GM04503 (cell line): Measurements from ENCODE around the gene NDOR1.
A peak's percentile ranks its signal among the peaks of the same experiment; 100 is the strongest.

Experiments
- DNase-seq: peaks from one replicate; pipeline ENCODE4 v3.0.0-alpha.2; 2012; ENCODE audit warnings: low read depth

The NDOR1 gene

DNA sequence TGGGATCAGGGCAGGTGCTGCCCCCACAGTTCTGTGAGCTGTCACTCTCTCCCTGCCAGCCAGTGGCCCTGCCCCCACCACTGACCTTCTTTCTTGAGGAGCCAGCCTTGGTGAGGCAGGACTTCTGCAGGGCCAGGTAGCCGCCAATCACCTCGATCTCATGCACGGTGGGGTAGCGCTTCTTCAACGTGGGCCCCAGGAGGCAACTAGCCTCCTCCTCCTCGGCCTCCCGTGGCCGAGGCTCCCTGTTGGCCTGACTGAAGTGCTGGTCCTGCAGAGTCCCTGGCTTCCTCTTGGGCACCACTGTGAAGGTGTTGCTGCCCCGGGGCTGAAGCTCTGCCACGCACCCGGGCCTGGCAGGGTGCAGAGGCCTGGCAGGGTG lies 6.6 kb upstream of the NDOR1 start:
- DNase-seq: no peak

DNA sequence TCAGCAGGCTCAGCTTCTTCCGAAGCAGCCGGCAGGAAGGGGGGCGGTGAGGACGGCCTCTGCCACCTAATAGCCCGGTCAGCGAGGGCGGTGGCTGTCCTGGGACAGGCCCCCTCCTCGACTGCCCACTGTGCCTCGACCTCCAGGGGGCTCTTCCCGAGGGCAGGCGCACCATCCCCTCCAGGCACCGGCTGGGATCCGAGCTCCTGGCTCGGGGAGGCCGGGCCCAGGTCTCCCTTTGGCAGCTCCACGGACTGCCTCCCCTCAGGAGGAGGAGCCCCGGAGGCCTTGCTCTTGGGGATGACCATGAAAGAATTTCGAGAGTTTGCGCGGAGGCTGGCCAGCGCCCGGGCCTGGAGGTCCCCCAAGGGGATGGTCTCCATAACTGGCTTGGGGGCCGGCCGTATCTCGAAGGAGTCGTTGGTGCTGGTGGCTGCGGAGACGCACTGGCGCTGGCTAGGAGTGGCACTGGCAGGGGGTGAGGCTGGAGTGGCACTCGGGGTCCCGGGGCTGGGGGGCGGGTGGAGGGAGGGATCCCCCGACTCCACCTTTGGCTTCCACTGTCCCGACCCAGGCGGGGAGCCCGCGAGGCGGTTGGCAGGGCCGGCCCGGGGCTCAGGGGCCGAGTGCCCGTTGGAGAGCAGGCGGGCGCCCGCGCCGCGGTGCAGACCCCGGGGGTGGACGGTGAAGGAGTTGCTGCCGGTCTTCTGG lies 5.9 kb upstream of the NDOR1 start:
- DNase-seq: no peak

DNA sequence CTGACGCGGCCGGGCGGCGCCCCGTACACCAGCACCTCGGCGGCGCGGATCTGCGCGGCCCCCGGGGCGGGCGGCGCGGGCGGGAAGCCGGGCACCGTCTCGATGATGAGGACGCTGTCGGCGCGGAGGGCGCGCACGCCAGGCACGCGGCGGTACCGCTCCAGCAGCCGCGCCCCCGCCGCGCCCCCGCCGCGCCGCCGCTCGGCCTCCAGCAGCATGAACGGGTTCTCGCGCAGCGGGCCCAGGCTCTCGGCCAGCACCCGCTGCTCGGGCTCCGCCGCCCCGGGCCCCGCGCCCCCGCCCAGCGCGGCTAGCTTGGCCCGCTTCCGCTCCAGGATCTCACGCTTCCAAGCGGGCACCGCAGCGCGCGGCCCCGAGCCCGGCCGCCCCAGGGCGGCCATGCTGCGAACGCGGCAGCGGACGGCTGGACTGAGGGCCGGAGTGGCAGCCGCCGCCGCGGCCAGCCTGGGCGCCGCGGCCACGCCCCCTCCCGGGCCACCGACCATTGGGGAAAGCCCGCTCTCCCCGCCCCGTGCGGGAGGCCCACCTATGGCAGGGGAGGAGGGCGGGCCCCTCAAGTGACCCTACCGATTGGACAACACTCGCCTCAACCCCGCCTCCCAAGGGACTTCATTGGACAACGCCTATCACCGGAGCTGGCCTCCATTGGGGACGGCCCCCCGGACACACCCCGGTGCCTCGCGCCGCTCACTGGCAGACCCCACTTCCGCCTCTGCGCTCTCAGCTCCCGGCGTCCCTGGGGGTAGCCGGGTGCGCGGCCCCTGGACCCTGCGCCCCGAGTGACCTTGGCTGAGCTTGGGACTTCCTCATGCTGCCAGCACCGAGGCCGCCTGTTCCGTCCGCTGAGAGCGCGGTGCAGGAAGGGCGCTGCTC lies 4.9 kb upstream of the NDOR1 start, which contains the start of gene TPRN:
Gene TPRN, minus strand, starts transcription at position 431 of the 894 bp plus-strand sequence. Its CDS starts 30 bp downstream, at position 401.
- peak; percentile 90 for DNase-seq

- DNase-seq: no peak
Measured at GRCh38 chr9:137201205-137201868, 4.2 kb upstream of the NDOR1 start.

- no peak for DNase-seq
Measured at GRCh38 chr9:137202966-137203365, 2.5 kb upstream of the NDOR1 start.

DNA sequence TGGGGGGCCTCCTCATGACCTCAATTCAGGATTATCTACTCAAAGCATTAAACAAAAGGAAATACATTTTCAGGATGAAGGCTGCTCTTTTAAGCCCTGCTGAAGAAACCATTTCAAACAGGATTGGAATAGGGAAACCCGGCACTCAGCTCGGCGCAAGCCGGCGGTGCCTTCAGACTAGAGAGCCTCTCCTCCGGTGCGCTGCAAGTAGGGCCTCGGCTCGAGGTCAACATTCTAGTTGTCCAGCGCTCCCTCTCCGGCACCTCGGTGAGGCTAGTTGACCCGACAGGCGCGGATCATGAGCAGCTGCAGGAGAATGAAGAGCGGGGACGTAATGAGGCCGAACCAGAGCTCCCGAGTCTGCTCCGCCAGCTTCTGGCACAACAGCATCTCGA lies 772 bp upstream of the NDOR1 start:
- no peak for DNase-seq

DNA sequence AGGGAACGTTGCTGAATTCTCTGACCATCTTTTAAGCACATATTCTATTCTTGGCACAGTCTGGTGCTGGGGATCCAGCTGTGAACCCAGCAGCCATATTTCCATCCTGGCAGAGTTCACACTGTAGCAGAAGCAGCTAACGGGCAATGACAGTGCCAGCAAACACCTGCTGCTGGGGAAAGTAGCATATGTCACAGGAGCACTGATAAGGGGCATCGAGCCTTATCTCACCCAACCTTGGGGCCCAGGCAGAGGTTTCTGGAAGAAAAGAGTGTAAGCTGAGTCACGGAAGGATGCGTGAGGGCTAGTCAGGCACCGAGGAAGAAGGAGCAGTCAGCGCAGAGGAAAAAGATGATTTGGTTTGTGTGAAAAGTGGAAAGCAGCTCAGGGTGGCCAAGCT lies 1.1 kb downstream of the NDOR1 start:
- no peak for DNase-seq

DNA sequence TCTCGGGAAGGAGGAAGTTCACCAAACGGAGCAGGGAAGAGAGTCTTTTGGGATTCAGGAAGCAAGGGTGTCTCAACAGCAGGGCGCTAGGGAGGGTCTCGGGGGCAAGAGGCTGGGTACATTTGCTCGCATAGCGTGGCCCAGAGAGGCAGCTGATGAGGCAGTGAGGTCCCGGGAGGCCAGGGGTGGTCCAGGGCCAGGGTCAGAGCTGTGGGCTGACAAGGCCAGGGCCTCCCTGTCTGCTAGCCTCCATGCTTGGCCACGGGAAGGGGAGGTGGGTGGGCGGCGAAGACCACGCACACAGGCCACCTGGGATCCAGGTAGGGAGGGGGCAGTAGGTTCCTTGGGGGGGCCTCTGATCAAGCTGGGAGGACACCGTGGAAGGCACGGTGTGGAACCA lies 6.0 kb downstream of the NDOR1 start:
- DNase-seq: no peak

DNA sequence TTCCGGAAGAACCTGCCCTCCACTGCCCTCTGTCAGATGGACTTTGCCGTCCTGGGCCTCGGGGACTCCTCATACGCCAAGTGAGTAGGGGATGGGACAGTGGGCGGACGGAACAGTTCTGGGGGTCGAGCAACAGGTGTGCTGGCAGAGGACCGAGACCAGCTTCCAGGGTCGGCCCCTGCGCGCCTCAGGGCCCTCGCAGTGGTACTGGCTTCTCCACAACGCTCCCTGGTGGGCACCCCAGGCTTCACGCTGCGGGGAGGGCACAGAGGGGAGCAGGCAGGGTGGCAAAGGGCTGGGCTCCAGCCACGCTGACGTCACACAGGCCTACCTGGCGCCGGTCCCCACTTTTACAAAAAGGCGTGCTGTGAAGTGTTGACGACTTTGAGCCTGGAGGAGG lies 7.0 kb downstream of the NDOR1 start:
- DNase-seq: no peak

- DNase-seq: no peak
Measured at GRCh38 chr9:137213160-137214060, 7.9 kb downstream of the NDOR1 start.

- no peak for DNase-seq
Measured at GRCh38 chr9:137214620-137215019, 9.1 kb downstream of the NDOR1 start.

GRCh38 chr9:137215196-137215986 lies 9.9 kb downstream of the NDOR1 start:
- DNase-seq: no peak

GRCh38 chr9:137216188-137216965 lies 10.9 kb downstream of the NDOR1 start:
- no peak for DNase-seq

GRCh38 chr9:137217276-137218211 lies 12.0 kb downstream of the NDOR1 start:
- no peak for DNase-seq

GRCh38 chr9:137218212-137218753 lies 12.8 kb downstream of the NDOR1 start:
- no peak for DNase-seq

- DNase-seq: no peak
Measured at GRCh38 chr9:137218754-137219271, 13.3 kb downstream of the NDOR1 start.

DNA sequence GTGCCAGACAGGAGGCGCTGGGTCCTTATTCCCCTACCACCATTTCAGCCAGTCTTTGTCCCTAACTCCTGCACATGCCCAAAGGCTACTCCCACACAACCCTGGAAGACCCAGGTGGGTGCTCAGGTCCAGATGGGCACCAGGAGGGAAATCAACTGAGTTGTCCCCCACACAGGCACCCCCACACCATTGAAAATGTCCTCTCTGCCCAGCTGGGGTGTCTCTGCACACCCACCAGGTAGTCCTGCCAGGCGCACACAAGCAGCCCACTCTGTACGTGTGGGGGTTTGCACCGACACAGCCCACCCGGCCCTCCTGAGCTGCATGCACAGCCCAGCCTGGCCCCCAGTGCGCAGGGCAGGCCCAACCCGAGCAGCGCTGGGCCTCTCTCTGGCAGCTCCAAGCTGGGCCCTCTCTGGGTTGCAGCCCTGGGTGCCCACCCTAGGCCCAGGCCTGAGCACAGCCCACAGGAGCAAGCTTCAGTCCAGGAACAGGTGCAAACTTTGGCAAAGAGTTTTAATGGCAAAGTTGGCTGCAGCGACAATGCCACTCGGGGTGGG lies 14.3 kb downstream of the NDOR1 start:
- DNase-seq: no peak
